ENCODE measurements around the gene TTC23.
A peak's percentile ranks its signal among the peaks of the same experiment; 100 is the strongest.

TTC23 gene

GRCh38 chr15:99146661-99147060, 102.7 kb downstream of the TTC23 start:
- intact Hi-C loops (cut with DNase I): no loop called here
- DNase-seq: peak in 1 of 42 donors; percentile 9

GRCh38 chr15:99145778-99146177, 103.6 kb downstream of the TTC23 start:
- DNase-seq: no peak
- intact Hi-C loops (cut with DNase I): no loop called here

DNA sequence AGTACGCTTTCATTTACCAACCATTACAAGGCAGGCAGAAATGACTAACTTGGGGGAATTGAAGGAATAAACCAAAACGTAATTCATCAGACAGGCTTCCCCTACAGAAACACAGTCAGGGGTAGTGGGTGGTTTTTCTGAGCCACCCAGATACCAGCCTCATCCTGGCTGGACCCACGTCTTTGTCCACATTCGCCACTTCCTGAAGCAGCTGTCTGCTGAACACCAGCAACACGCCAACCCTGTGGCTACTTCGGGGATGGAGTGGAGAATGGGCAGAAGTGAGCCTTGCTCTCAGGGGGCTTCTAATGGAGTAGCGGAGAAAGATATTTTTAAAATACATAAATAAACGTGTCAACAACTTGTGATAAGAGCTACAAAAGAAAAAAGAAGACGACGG, 104.4 kb downstream of the TTC23 start:
- no peak for DNase-seq
- intact Hi-C loops (cut with DNase I): no loop called here

DNA sequence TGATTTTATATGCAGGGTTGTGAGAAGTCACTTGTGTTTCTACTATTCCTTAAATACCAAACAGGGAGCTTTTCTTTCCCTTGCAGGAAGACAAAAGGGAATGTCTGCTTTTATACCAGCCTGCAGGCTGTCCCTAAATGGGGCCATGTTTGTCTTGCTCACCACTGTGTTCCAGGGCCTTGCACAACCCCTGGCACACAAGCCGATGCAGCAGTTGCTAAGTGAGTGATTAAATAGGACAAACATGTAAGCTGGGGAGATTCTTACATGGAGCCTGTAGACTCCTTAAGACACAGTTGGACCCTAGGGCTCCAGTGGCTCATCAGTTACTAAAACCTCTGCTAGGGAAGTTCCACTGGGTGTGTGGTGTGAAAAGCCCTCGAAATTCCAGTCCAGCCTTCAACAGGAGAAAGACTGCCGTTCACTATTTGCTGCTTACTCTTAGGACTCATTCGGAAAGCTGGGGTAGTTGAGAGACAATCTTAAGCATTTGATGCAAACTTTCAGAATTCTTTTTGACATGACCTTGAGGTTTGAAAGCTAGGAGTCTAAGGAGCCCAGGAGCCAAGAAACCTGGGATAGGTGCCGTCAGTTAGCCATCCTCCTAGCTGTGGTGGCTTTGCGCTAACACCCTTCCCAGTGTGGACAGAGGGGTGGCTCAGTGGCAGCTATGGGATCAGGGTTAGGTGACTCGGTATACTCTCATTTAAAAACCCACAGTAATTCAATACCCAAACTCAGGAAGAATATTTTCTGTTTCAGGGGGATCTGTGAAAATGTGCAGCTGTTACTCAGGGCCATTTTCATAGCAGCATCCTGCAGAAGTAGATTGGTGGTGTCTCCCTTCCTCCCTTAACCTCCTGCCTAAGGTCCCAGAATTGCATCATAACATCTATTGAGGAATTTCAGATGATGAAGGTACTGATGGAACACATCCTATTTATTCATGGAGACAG, 105.4 kb downstream of the TTC23 start:
- intact Hi-C loops (cut with DNase I): no loop called here
- DNase-seq: peak in 8 of 42 donors; percentile 27 to 78 (median 41)

DNA sequence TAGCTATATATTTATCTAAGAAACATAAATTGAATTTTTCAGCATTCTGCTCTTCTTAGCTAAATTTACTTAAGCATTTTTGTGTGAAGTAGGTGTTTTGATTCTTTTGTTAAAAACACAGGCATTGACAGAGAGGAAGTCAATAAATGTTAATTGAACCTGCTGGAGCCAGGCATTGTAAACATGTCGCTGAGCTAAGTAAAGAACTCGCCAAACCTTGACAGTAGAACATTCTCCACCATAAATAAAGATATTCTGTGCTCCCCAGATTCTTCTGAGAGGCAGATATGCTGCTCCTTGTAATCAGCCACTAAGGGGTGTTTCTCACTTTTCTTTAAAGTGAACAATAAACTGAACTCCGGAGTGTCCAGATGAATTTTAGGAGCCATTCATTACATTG, 106.1 kb downstream of the TTC23 start:
- intact Hi-C loops (cut with DNase I): no loop called here

DNA sequence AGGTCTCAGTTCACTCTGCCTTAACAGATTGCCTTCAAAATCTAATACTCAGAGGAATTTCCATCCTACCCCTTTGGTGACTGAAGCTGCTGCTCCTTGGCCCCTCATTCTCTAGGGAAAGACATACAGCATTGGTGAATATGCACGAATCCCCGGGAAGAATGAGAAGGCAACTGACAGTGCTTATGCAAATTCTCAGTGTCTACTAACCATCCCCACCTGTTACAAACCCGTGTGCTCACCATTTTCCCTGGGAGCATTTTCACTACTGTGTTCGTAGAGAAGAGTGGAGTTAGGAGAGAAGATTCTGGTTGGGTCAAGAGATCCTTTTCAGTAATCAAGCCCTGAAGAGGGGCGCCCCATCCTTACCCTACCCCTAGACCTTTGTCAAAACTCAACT, 106.8 kb downstream of the TTC23 start:
- DNase-seq: no peak
- intact Hi-C loops (cut with DNase I): no loop called here

More for the DNA sequence above, 106.1 kb downstream of the TTC23 start:
- no peak for DNase-seq

DNA sequence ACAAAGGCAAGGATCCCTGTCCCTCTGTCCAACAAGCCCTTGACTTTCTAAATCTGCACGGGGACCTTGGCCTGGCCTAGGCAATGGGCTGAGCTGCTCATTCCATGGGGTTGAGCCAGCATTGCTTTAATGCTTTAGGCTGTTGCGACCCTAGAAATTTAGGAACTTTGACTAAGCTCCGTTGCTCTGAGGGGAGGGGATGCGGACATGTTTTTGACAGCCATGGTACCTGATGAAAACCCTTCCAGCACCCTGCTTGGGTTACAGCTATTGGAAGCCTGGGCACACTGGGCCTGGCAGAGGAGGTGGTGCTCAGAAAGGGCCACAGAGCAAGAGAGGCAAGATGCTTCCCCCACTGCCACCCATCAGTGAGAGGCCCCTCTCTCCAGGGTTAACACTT, 107.4 kb downstream of the TTC23 start:
- intact Hi-C loops (cut with DNase I): no loop called here
- no peak for DNase-seq

DNA sequence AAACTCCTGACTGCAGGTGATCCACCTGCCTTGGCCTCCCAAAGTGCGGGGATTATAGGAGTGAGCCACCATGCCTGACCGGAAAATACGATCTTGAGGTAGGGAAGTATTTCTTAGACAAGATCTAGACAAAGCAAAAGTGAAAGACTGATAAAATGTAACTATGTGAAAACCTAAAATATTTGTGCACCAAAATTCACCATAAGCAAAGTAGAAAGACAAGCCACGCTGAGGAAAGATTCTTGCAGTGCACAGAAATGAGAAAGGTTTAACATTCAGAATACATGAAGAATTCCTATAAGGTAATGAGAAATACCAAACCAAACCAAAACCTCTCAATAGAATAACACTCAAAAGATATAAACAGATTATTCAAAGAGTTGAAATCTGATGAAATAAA, 108.8 kb downstream of the TTC23 start:
- DNase-seq: no peak
- intact Hi-C loops (cut with DNase I): no loop called here

- peak in 1 of 42 donors; percentile 6 for DNase-seq
- intact Hi-C loops (cut with DNase I): no loop called here
Measured at GRCh38 chr15:99139276-99139675, 110.1 kb downstream of the TTC23 start.

- intact Hi-C loops (cut with DNase I): no loop called here
- DNase-seq: peak in 2 of 42 donors; percentile 7 to 34
Measured at GRCh38 chr15:99138491-99138982, 110.8 kb downstream of the TTC23 start.

DNA sequence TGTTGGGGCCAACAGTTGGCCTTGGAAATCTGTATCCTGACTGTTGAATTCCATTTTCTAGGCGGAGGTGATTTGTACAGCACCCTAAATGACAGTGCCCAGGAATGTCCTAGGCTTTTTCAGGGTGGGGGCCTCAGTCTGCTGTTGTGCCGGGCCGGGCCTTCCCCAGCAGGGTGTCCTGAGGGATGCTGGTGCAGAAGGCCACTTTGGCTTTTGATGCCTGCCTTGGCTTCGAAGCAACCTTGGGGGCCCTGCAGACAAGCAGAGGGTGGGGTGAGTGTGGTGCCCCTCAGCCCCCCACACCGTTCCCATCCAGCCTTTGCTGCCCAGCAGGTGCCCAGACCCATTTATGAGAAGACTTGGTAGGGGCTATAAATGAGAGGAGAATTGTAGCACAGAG, 111.5 kb downstream of the TTC23 start:
- intact Hi-C loops (cut with DNase I): no loop called here

DNA sequence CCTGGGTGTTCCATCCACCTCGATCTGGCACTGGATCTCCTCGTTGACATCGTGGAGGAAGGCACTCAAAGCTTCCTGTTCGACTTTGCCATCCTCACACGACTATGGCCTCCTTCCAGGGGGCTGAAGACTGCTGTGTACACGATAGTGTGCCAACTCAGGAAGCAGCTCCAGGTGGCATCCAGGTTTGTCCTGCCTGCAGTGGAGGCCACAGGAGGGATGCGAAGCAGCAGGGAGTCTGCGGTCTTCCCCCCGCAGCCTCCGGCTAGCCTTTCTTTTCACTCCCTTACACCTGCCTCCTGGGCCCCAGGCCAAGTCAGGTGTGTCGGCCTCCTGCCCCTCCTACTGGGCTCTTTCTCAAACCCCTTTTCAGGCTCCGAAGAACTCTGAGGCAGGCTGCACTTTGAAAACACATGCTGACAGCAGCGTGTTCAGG, 112.3 kb downstream of the TTC23 start:
- peak in 3 of 42 donors; percentile 7 to 29 (median 22) for DNase-seq
- intact Hi-C loops (cut with DNase I): no loop called here

More for the DNA sequence above, 111.5 kb downstream of the TTC23 start:
- peak in 3 of 42 donors; percentile 2 to 13 (median 11) for DNase-seq

- DNase-seq: peak in 2 of 42 donors; percentile 8 to 20
- intact Hi-C loops (cut with DNase I): no loop called here
Measured at GRCh38 chr15:99135194-99135593, 114.2 kb downstream of the TTC23 start.

DNA sequence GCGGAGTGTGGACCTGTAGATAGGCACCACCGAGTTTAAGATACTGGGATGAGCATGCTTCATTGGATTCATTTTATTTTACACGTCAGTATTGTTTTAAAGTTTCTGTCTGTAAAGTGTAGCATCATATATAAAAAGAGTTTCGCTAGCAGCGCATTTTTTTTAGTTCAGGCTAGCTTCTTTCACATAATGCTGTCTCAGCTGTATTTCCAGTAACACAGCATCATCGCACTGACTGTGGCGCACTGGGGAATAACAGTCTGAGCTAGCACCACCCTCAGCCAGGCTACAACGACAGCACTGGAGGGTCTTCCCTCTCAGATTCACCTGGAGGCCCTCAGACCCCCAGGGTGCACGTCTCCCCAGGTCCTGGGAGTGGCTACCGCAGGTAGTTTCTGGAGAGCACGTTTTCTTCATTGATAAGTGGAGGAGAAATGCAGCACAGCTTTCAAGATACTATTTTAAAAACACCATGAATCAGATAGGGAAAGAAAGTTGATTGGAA, 115.0 kb downstream of the TTC23 start:
- no peak for DNase-seq
- intact Hi-C loops (cut with DNase I): no loop called here

GRCh38 chr15:99132634-99133287, 116.6 kb downstream of the TTC23 start:
- intact Hi-C loops (cut with DNase I): no loop called here
- peak in 1 of 42 donors; percentile 38 for DNase-seq

DNA sequence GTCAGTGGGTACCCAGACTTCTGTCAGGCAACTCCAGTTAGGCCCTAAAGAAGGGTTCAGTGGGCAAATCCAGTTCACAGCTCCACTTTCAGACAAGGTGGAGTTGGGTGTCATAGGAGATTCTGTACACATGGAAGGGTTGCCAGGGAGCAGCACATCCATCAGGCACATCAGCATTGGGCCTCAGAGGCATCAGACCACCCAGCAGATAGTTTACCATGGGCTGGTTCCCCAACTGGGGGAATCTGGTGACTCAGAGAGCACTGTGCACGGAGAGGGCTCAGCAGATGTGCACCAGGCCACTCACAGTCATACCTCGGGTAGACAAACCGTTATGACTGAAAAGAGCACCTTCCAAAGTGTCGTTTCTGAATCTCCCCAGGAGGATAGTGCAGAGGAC, 117.3 kb downstream of the TTC23 start:
- DNase-seq: peak in 1 of 42 donors; percentile 3
- intact Hi-C loops (cut with DNase I): no loop called here

DNA sequence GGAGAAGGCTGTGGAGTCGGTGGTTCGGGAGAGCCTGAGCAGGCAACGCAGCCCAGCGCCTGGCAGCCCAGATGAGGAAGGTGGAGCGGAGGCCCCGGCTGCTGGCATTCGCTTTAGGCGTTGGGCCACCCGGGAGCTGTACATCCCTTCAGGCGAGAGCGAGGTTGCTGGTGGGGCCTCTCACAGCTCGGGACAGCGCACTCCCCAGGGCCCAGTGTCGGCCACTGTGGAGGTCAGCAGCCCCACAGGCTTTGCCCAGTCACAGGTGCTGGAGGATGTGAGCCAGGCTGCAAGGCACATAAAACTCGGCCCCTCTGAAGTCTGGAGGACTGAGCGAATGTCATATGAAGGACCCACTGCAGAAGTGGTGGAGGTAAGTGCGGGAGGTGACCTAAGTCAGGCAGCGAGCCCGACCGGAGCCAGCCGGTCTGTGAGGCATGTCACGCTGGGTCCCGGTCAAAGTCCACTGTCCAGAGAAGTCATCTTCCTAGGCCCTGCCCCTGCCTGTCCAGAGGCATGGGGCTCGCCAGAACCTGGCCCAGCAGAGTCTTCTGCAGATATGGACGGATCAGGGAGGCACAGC, 117.8 kb downstream of the TTC23 start:
- DNase-seq: peak in 3 of 42 donors; percentile 14 to 39 (median 19)
- intact Hi-C loops (cut with DNase I): no loop called here

GRCh38 chr15:99130765-99131440, 118.5 kb downstream of the TTC23 start:
- DNase-seq: peak in 3 of 42 donors; percentile 8 to 28 (median 11)
- intact Hi-C loops (cut with DNase I): no loop called here

GRCh38 chr15:99130314-99130713, 119.1 kb downstream of the TTC23 start:
- DNase-seq: peak in 3 of 42 donors; percentile 10 to 21 (median 10)
- intact Hi-C loops (cut with DNase I): no loop called here
